ENCODE data around the gene SPOCK1. TPM values are rescaled to one million over a fixed set of nuclear protein-coding genes. Genes with fewer than 3 reads are reported as not detected.
A peak's percentile ranks its signal among the peaks of the same experiment; 100 is the strongest.
"Not testable (repeated sequence)": the region's sequence is repeated elsewhere in the genome, so short reads cannot be mapped to it uniquely, and the experiment has no call there.

Gene SPOCK1
- total and polyA plus RNA-seq, 4 donors = 4.5 to 67.8 (median 27.0) TPM

GRCh38 chr5:137391044-137391443 is 108.1 kb downstream of the SPOCK1 start:
- H3K4me3 ChIP-seq (ENCODE audit: low read length in 2 of 2); H3K4me1 ChIP-seq (ENCODE audit: control insufficient read depth in 1 of 2, insufficient read depth in 2 of 2, low read length in 2 of 2); intact Hi-C loops (cut with DNase I); H3K9me3 ChIP-seq (ENCODE audit: control insufficient read depth, low read length); H3K27me3 ChIP-seq (ENCODE audit: control insufficient read depth in 1 of 2, insufficient read depth in 2 of 2, low read length in 1 of 2); DNase-seq; H3K27ac ChIP-seq (ENCODE audit: low read depth in 1 of 2, low read length in 2 of 2); H3K36me3 ChIP-seq (ENCODE audit: control insufficient read depth in 1 of 2, insufficient read depth in 2 of 2, low read length in 1 of 2); ATAC-seq (ENCODE audit: low FRiP score): not testable (repeated sequence)
- WGBS, 2 donors = 91 to 93% methylated on average over 7 of the region's 7 CpGs

- intact Hi-C loops (cut with DNase I) = no loop called here
- Histone ChIP-seq H3K27ac (ENCODE audit: low read depth in 1 of 2, low read length in 2 of 2) (no peak overlapping the region), H3K27me3 (ENCODE audit: control insufficient read depth in 1 of 2, insufficient read depth in 2 of 2, low read length in 1 of 2) (no peaks in the 10 kb centered on the region), H3K36me3 (ENCODE audit: control insufficient read depth in 1 of 2, insufficient read depth in 2 of 2, low read length in 1 of 2) (no peaks in the 10 kb centered on the region), H3K4me3 (ENCODE audit: low read length in 2 of 2) (no peak overlapping the region), H3K4me1 (ENCODE audit: control insufficient read depth in 1 of 2, insufficient read depth in 2 of 2, low read length in 2 of 2) (no peaks in the 10 kb centered on the region), H3K9me3 (ENCODE audit: control insufficient read depth, low read length) (no peaks in the 10 kb centered on the region)
- peak; percentile 6 for ATAC-seq (ENCODE audit: low FRiP score)
- no peak for DNase-seq
- WGBS, 2 donors = 62 to 65% methylated on average over 1 of the region's 1 CpG
Observed at GRCh38 chr5:137389042-137389441, 110.1 kb downstream of the SPOCK1 start.

- DNase-seq = no peak
- Histone ChIP-seq H3K27me3 (ENCODE audit: control insufficient read depth in 1 of 2, insufficient read depth in 2 of 2, low read length in 1 of 2) (no peaks in the 10 kb centered on the region), H3K27ac (ENCODE audit: low read depth in 1 of 2, low read length in 2 of 2) (no peak overlapping the region), H3K4me1 (ENCODE audit: control insufficient read depth in 1 of 2, insufficient read depth in 2 of 2, low read length in 2 of 2) (no peaks in the 10 kb centered on the region), H3K9me3 (ENCODE audit: control insufficient read depth, low read length) (no peaks in the 10 kb centered on the region), H3K36me3 (ENCODE audit: control insufficient read depth in 1 of 2, insufficient read depth in 2 of 2, low read length in 1 of 2) (no peaks in the 10 kb centered on the region), H3K4me3 (ENCODE audit: low read length in 2 of 2) (no peak overlapping the region)
- intact Hi-C loops (cut with DNase I) = no loop called here
- no peak for ATAC-seq (ENCODE audit: low FRiP score)
- WGBS, 2 donors = 75 to 89% methylated on average over 1 of the region's 1 CpG
Observed at GRCh38 chr5:137385064-137385463, 114.1 kb downstream of the SPOCK1 start.

- H3K4me3 ChIP-seq (ENCODE audit: low read length in 2 of 2) = no peak overlapping the region
- intact Hi-C loops (cut with DNase I) = no loop called here
- no peak for ATAC-seq (ENCODE audit: low FRiP score)
- H3K9me3 ChIP-seq (ENCODE audit: control insufficient read depth, low read length) = no peaks in the 10 kb centered on the region
- no peaks in the 10 kb centered on the region for H3K27me3 ChIP-seq (ENCODE audit: control insufficient read depth in 1 of 2, insufficient read depth in 2 of 2, low read length in 1 of 2)
- 97 to 100% methylated on average over 1 of the region's 1 CpG for WGBS, 2 donors
- H3K4me1 ChIP-seq (ENCODE audit: control insufficient read depth in 1 of 2, insufficient read depth in 2 of 2, low read length in 2 of 2) = no peaks in the 10 kb centered on the region
- H3K27ac ChIP-seq (ENCODE audit: low read depth in 1 of 2, low read length in 2 of 2) = no peak overlapping the region
- H3K36me3 ChIP-seq (ENCODE audit: control insufficient read depth in 1 of 2, insufficient read depth in 2 of 2, low read length in 1 of 2) = no peaks in the 10 kb centered on the region
- DNase-seq = no peak
Observed at GRCh38 chr5:137383909-137384308, 115.2 kb downstream of the SPOCK1 start.

GRCh38 chr5:137381555-137381954 is 117.6 kb downstream of the SPOCK1 start:
- Histone ChIP-seq H3K9me3 (ENCODE audit: control insufficient read depth, low read length) (no peaks in the 10 kb centered on the region), H3K36me3 (ENCODE audit: control insufficient read depth in 1 of 2, insufficient read depth in 2 of 2, low read length in 1 of 2) (no peaks in the 10 kb centered on the region), H3K27ac (ENCODE audit: low read depth in 1 of 2, low read length in 2 of 2) (no peak overlapping the region), H3K4me1 (ENCODE audit: control insufficient read depth in 1 of 2, insufficient read depth in 2 of 2, low read length in 2 of 2) (no peaks in the 10 kb centered on the region), H3K27me3 (ENCODE audit: control insufficient read depth in 1 of 2, insufficient read depth in 2 of 2, low read length in 1 of 2) (no peaks in the 10 kb centered on the region), H3K4me3 (ENCODE audit: low read length in 2 of 2) (no peak overlapping the region)
- DNase-seq (no peak), ATAC-seq (ENCODE audit: low FRiP score) (no peak)
- intact Hi-C loops (cut with DNase I) = no loop called here
- WGBS, 2 donors = 94 to 100% methylated on average over 1 of the region's 1 CpG

GRCh38 chr5:137379555-137380286 is 119.4 kb downstream of the SPOCK1 start:
- Histone ChIP-seq H3K36me3 (ENCODE audit: control insufficient read depth in 1 of 2, insufficient read depth in 2 of 2, low read length in 1 of 2) (no peaks in the 10 kb centered on the region), H3K27ac (ENCODE audit: low read depth in 1 of 2, low read length in 2 of 2) (no peak overlapping the region), H3K4me1 (ENCODE audit: control insufficient read depth in 1 of 2, insufficient read depth in 2 of 2, low read length in 2 of 2) (no peaks in the 10 kb centered on the region), H3K4me3 (ENCODE audit: low read length in 2 of 2) (no peak overlapping the region), H3K9me3 (ENCODE audit: control insufficient read depth, low read length) (no peaks in the 10 kb centered on the region), H3K27me3 (ENCODE audit: control insufficient read depth in 1 of 2, insufficient read depth in 2 of 2, low read length in 1 of 2) (no peaks in the 10 kb centered on the region)
- 78 to 81% methylated on average over 5 of the region's 5 CpGs for WGBS, 2 donors
- intact Hi-C loops (cut with DNase I) = no loop called here
- no peak for DNase-seq
- ATAC-seq (ENCODE audit: low FRiP score) = no peak

- WGBS, 2 donors = 69 to 73% methylated on average over 11 of the region's 11 CpGs
- no peak for ATAC-seq (ENCODE audit: low FRiP score)
Observed at GRCh38 chr5:137375741-137376526, 123.2 kb downstream of the SPOCK1 start.

GRCh38 chr5:137374110-137374714 is 124.9 kb downstream of the SPOCK1 start:
- H3K9me3 ChIP-seq (ENCODE audit: control insufficient read depth, low read length) = no peaks in the 10 kb centered on the region
- H3K36me3 ChIP-seq (ENCODE audit: control insufficient read depth in 1 of 2, insufficient read depth in 2 of 2, low read length in 1 of 2) = no peaks in the 10 kb centered on the region
- no peak overlapping the region for H3K27ac ChIP-seq (ENCODE audit: low read depth in 1 of 2, low read length in 2 of 2)
- intact Hi-C loops (cut with DNase I) = no loop called here
- WGBS, 2 donors = 62 to 69% methylated on average over 7 of the region's 7 CpGs
- no peak overlapping the region for H3K4me3 ChIP-seq (ENCODE audit: low read length in 2 of 2)
- DNase-seq = no peak
- no peaks in the 10 kb centered on the region for H3K27me3 ChIP-seq (ENCODE audit: control insufficient read depth in 1 of 2, insufficient read depth in 2 of 2, low read length in 1 of 2)
- no peaks in the 10 kb centered on the region for H3K4me1 ChIP-seq (ENCODE audit: control insufficient read depth in 1 of 2, insufficient read depth in 2 of 2, low read length in 2 of 2)
- ATAC-seq (ENCODE audit: low FRiP score) = no peak

More at GRCh38 chr5:137375741-137376526, 123.2 kb downstream of the SPOCK1 start:
- Histone ChIP-seq H3K4me1 (ENCODE audit: control insufficient read depth in 1 of 2, insufficient read depth in 2 of 2, low read length in 2 of 2) (no peaks in the 10 kb centered on the region), H3K9me3 (ENCODE audit: control insufficient read depth, low read length) (no peaks in the 10 kb centered on the region), H3K4me3 (ENCODE audit: low read length in 2 of 2) (no peak overlapping the region), H3K36me3 (ENCODE audit: control insufficient read depth in 1 of 2, insufficient read depth in 2 of 2, low read length in 1 of 2) (no peaks in the 10 kb centered on the region), H3K27ac (ENCODE audit: low read depth in 1 of 2, low read length in 2 of 2) (no peak overlapping the region), H3K27me3 (ENCODE audit: control insufficient read depth in 1 of 2, insufficient read depth in 2 of 2, low read length in 1 of 2) (no peaks in the 10 kb centered on the region)
- intact Hi-C loops (cut with DNase I) = no loop called here
- no peak for DNase-seq

Data from aorta (tissue), 5 donors.